ENCODE results near the gene RAB3IP. TPM values are rescaled to one million over a fixed set of nuclear protein-coding genes. Genes with fewer than 3 reads are reported as not detected.

The RAB3IP gene
- total and polyA plus RNA-seq, 10 of the 15 experiments (the other 5 are each of a cell fraction or from before 2014, with no cell fraction given) = 18.8 to 53.6 (median 28.7) TPM

GRCh38 chr12:69689638-69690037 lies 49.0 kb upstream of the RAB3IP start (continued):
- no peak for TF ChIP-seq PRDM15 (CRISPR knock-in tag; IDR thresholded peaks at IDR 0.05)
- no peak for TF ChIP-seq CREB1 (IDR thresholded peaks at IDR 0.05; ENCODE audit: low read depth)
- TF ChIP-seq NBN (IDR thresholded peaks at IDR 0.05) = no peak
- no peak for TF ChIP-seq NRF1 (conservative IDR thresholded peaks at IDR 0.05; ENCODE audit: low read depth, low read length)
- TF ChIP-seq JUNB (IDR thresholded peaks at IDR 0.05) = no peak
- no peak for TF ChIP-seq E2F8 (IDR thresholded peaks at IDR 0.05; ENCODE audit: low read depth, partially characterized antibody)
- no peak for TF ChIP-seq WRNIP1 (IDR thresholded peaks at IDR 0.05; ENCODE audit: borderline replicate concordance, low read depth, low read length)
- TF ChIP-seq IRF3 (IDR thresholded peaks at IDR 0.05) = no peak
